CD4-positive, CD25-positive, alpha-beta regulatory T cell (primary cell): ENCODE measurements around the gene KCNMA1. TPM values are rescaled to one million over a fixed set of nuclear protein-coding genes. Genes with fewer than 3 reads are reported as not detected.

ENCODE experiments used
- ATAC-seq, 2 donors: fragments of 150-1000 bp; cut with Tn5 transposase; one replicate each; pipeline ENCODE4 v1.10.0; 2021; ENCODE audit warnings: low read depth in 2 of 2, moderate number of reproducible peaks in 2 of 2, moderate library complexity in 1 of 2
- DNase-seq, 3 donors: peaks; one replicate each; pipeline versions ENCODE4 v3.0.0 to v3.0.0-alpha.2; 2012 to 2022; ENCODE audit warnings: mixed read lengths in 1 of 3
- H3K27ac ChIP-seq: one replicate; pipeline ENCODE4 v1.7.0; 2013; ENCODE audit warnings: mild to moderate bottlenecking, low read length; ENCODE audit not compliant: insufficient read depth, poor library complexity, severe bottlenecking
- H3K27me3 ChIP-seq: one replicate; pipeline ENCODE4 v1.7.0; 2013; ENCODE audit warnings: low read length; ENCODE audit not compliant: control insufficient read depth, insufficient read depth
- H3K36me3 ChIP-seq: one replicate; pipeline ENCODE4 v1.7.0; 2013; ENCODE audit warnings: mild to moderate bottlenecking, low read length, moderate library complexity; ENCODE audit not compliant: control insufficient read depth, insufficient read depth
- H3K4me1 ChIP-seq: 2 replicates; pipeline ENCODE4 v1.7.0; 2013; ENCODE audit warnings: mild to moderate bottlenecking, low read length; ENCODE audit not compliant: insufficient read depth, control insufficient read depth, poor library complexity, severe bottlenecking
- H3K4me3 ChIP-seq: one replicate; pipeline ENCODE4 v1.7.0; 2013; ENCODE audit warnings: low read depth, mild to moderate bottlenecking, low read length, moderate library complexity
- H3K9me3 ChIP-seq, 2 experiments: 1 replicate in 1 of 2; 2 replicates in 1 of 2; pipeline ENCODE4 v1.7.0; 2013; ENCODE audit warnings: low read length in 2 of 2, mild to moderate bottlenecking in 1 of 2, moderate library complexity in 1 of 2; ENCODE audit not compliant: control insufficient read depth in 2 of 2
- H3K27ac Mint-ChIP-seq, 3 donors: one replicate each; pipeline ENCODE4 v1.8.0; 2020 to 2022; ENCODE audit warnings: mild to moderate bottlenecking in 3 of 3, mixed read lengths in 3 of 3, moderate library complexity in 2 of 3
- H3K27me3 Mint-ChIP-seq: one replicate; pipeline ENCODE4 v1.8.0; 2022; ENCODE audit warnings: mild to moderate bottlenecking, mixed read lengths
- H3K36me3 Mint-ChIP-seq: one replicate; pipeline ENCODE4 v1.8.0; 2020; ENCODE audit warnings: mixed read lengths
- H3K4me1 Mint-ChIP-seq, 4 donors: one replicate each; pipeline ENCODE4 v1.8.0; 2020 to 2022; ENCODE audit warnings: mixed read lengths in 4 of 4, mild to moderate bottlenecking in 1 of 4
- H3K4me3 Mint-ChIP-seq, 4 donors: one replicate each; pipeline ENCODE4 v1.8.0; 2020 to 2022; ENCODE audit warnings: mild to moderate bottlenecking in 4 of 4, mixed read lengths in 4 of 4, moderate library complexity in 3 of 4
- H3K9me3 Mint-ChIP-seq, 7 donors: one replicate each; pipeline ENCODE4 v1.8.0; 2020 to 2022; ENCODE audit warnings: mixed read lengths in 7 of 7, mild to moderate bottlenecking in 3 of 7, moderate library complexity in 2 of 7
- polyA plus RNA-seq, 4 donors: library from polyadenylated mRNA; unstranded; fragments of 300-500 nt; fragmentation: Illumina TruSeq; gene quantifications; one replicate each; pipeline ENCODE4 v1.2.3, GENCODE V29; 2021
- total RNA-seq: library from RNA; stranded (reverse); gene quantifications from one replicate; pipeline ENCODE4 v1.2.3, GENCODE V29; 2022

The KCNMA1 gene
- total and polyA plus RNA-seq, 5 donors from 2014 or later: not detected

GRCh38 chr10:77191324-77192049, 446.1 kb downstream of the KCNMA1 start:
- no peaks in the 10 kb centered on the region for H3K4me1 ChIP-seq
- no peaks in the 10 kb centered on the region for H3K9me3 ChIP-seq
- Mint-ChIP-seq H3K4me1 (no peaks in the 10 kb centered on the region), H3K36me3 (no peaks in the 10 kb centered on the region), H3K9me3 (peaks cover 0 to 4% (median 0%) of the 10 kb centered on the region in 7 donors), H3K27me3 (peaks cover 5% of the 10 kb centered on the region), H3K27ac (no peak overlapping the region), H3K4me3 (no peak overlapping the region)
- H3K36me3 ChIP-seq: no peaks in the 10 kb centered on the region
- no peak overlapping the region for H3K4me3 ChIP-seq
- DNase-seq: no peak
- H3K27me3 ChIP-seq: no peaks in the 10 kb centered on the region
- no peak for ATAC-seq
- no peak overlapping the region for H3K27ac ChIP-seq

- H3K27ac Mint-ChIP-seq: no peak overlapping the region
- H3K4me3 Mint-ChIP-seq: no peak overlapping the region
- Histone ChIP-seq H3K9me3 (no peaks in the 10 kb centered on the region), H3K36me3 (no peaks in the 10 kb centered on the region), H3K27me3 (no peaks in the 10 kb centered on the region), H3K4me3 (no peak overlapping the region), H3K27ac (no peak overlapping the region), H3K4me1 (no peaks in the 10 kb centered on the region)
- peaks cover 5% of the 10 kb centered on the region for H3K27me3 Mint-ChIP-seq
- H3K9me3 Mint-ChIP-seq: peaks cover 0 to 4% (median 0%) of the 10 kb centered on the region in 7 donors
- no peaks in the 10 kb centered on the region for H3K4me1 Mint-ChIP-seq
- ATAC-seq: no peak
- H3K36me3 Mint-ChIP-seq: no peaks in the 10 kb centered on the region
- DNase-seq: no peak
Observed at GRCh38 chr10:77190291-77190690, 447.3 kb downstream of the KCNMA1 start.

- Mint-ChIP-seq H3K36me3 (no peaks in the 10 kb centered on the region), H3K4me3 (no peak overlapping the region), H3K4me1 (no peaks in the 10 kb centered on the region), H3K9me3 (peaks cover 0 to 4% (median 0%) of the 10 kb centered on the region in 7 donors), H3K27ac (no peak overlapping the region), H3K27me3 (no peaks in the 10 kb centered on the region)
- Histone ChIP-seq H3K27ac (no peak overlapping the region), H3K9me3 (no peaks in the 10 kb centered on the region), H3K27me3 (no peaks in the 10 kb centered on the region), H3K4me1 (no peaks in the 10 kb centered on the region), H3K4me3 (no peak overlapping the region), H3K36me3 (no peaks in the 10 kb centered on the region)
- ATAC-seq: no peak
- no peak for DNase-seq
Observed at GRCh38 chr10:77189520-77189919, 448.1 kb downstream of the KCNMA1 start.

GRCh38 chr10:77189075-77189474, 448.5 kb downstream of the KCNMA1 start:
- Mint-ChIP-seq H3K4me3 (no peak overlapping the region), H3K36me3 (no peaks in the 10 kb centered on the region), H3K9me3 (peaks cover 0 to 4% (median 0%) of the 10 kb centered on the region in 7 donors), H3K27me3 (no peaks in the 10 kb centered on the region), H3K27ac (no peak overlapping the region), H3K4me1 (no peaks in the 10 kb centered on the region)
- H3K36me3 ChIP-seq: no peaks in the 10 kb centered on the region
- no peaks in the 10 kb centered on the region for H3K4me1 ChIP-seq
- H3K4me3 ChIP-seq: no peak overlapping the region
- ATAC-seq (no peak), DNase-seq (no peak)
- H3K27me3 ChIP-seq: no peaks in the 10 kb centered on the region
- H3K27ac ChIP-seq: no peak overlapping the region
- H3K9me3 ChIP-seq: no peaks in the 10 kb centered on the region

GRCh38 chr10:77188521-77188920, 449.1 kb downstream of the KCNMA1 start:
- ATAC-seq: no peak
- no peaks in the 10 kb centered on the region for H3K4me1 ChIP-seq
- H3K9me3 ChIP-seq: no peaks in the 10 kb centered on the region

GRCh38 chr10:77188000-77188395, 449.6 kb downstream of the KCNMA1 start:
- Histone ChIP-seq H3K36me3 (no peaks in the 10 kb centered on the region), H3K4me3 (no peak overlapping the region), H3K27ac (no peak overlapping the region), H3K27me3 (no peaks in the 10 kb centered on the region), H3K4me1 (no peaks in the 10 kb centered on the region), H3K9me3 (no peaks in the 10 kb centered on the region)
- Mint-ChIP-seq H3K4me1 (no peaks in the 10 kb centered on the region), H3K27ac (no peak overlapping the region), H3K4me3 (no peak overlapping the region), H3K27me3 (no peaks in the 10 kb centered on the region), H3K36me3 (no peaks in the 10 kb centered on the region), H3K9me3 (peaks cover 0 to 4% (median 0%) of the 10 kb centered on the region in 7 donors)
- ATAC-seq (no peak), DNase-seq (no peak)

More at GRCh38 chr10:77188521-77188920, 449.1 kb downstream of the KCNMA1 start:
- no peaks in the 10 kb centered on the region for H3K36me3 Mint-ChIP-seq
- H3K4me3 Mint-ChIP-seq: no peak overlapping the region
- H3K9me3 Mint-ChIP-seq: peaks cover 0 to 4% (median 0%) of the 10 kb centered on the region in 7 donors
- H3K4me1 Mint-ChIP-seq: no peaks in the 10 kb centered on the region
- H3K27me3 Mint-ChIP-seq: no peaks in the 10 kb centered on the region
- H3K36me3 ChIP-seq: no peaks in the 10 kb centered on the region
- no peak overlapping the region for H3K27ac Mint-ChIP-seq
- H3K27me3 ChIP-seq: no peaks in the 10 kb centered on the region
- no peak for DNase-seq
- H3K27ac ChIP-seq: no peak overlapping the region
- H3K4me3 ChIP-seq: no peak overlapping the region

- ATAC-seq (no peak), DNase-seq (no peak)
- Histone ChIP-seq H3K27me3 (no peaks in the 10 kb centered on the region), H3K36me3 (no peaks in the 10 kb centered on the region), H3K4me3 (no peak overlapping the region), H3K27ac (no peak overlapping the region), H3K9me3 (no peaks in the 10 kb centered on the region), H3K4me1 (no peaks in the 10 kb centered on the region)
- Mint-ChIP-seq H3K4me3 (no peak overlapping the region), H3K4me1 (no peaks in the 10 kb centered on the region), H3K9me3 (peaks cover 0 to 4% (median 0%) of the 10 kb centered on the region in 7 donors), H3K27me3 (no peaks in the 10 kb centered on the region), H3K36me3 (no peaks in the 10 kb centered on the region), H3K27ac (no peak overlapping the region)
Observed at GRCh38 chr10:77187376-77187999, 450.1 kb downstream of the KCNMA1 start.

- H3K4me3 Mint-ChIP-seq: no peak overlapping the region
- H3K27ac Mint-ChIP-seq: no peak overlapping the region
- DNase-seq (no peak), ATAC-seq (no peak)
- Histone ChIP-seq H3K27me3 (no peaks in the 10 kb centered on the region), H3K9me3 (no peaks in the 10 kb centered on the region), H3K36me3 (no peaks in the 10 kb centered on the region), H3K4me3 (no peak overlapping the region), H3K4me1 (no peaks in the 10 kb centered on the region), H3K27ac (no peak overlapping the region)
- no peaks in the 10 kb centered on the region for H3K36me3 Mint-ChIP-seq
- peaks cover 0 to 4% (median 0%) of the 10 kb centered on the region in 7 donors for H3K9me3 Mint-ChIP-seq
- no peaks in the 10 kb centered on the region for H3K27me3 Mint-ChIP-seq
- H3K4me1 Mint-ChIP-seq: no peaks in the 10 kb centered on the region
Observed at GRCh38 chr10:77186936-77187335, 450.7 kb downstream of the KCNMA1 start.
